Gastroesophageal sphincter (tissue), 4 donors: ENCODE measurements around the gene CNNM1. TPM values are rescaled to one million over a fixed set of nuclear protein-coding genes. Genes with fewer than 3 reads are reported as not detected.
A peak's percentile ranks its signal among the peaks of the same experiment; 100 is the strongest.

Experiments used
- ATAC-seq: fragments of 150-250 bp; one replicate; pipeline ENCODE4 v1.9.1; 2016; ENCODE audit warnings: mild to moderate bottlenecking, moderate library complexity
- H3K27ac ChIP-seq, 4 donors: fragments of 200-600 bp; sonication (generic) in 3 of 4; 1 replicate in 3 of 4; 2 replicates in 1 of 4; pipeline ENCODE4 v1.5.1; 2016 to 2019
- H3K27me3 ChIP-seq: fragments of 200-600 bp; sonication (generic); one replicate; pipeline ENCODE4 v1.5.1; 2019
- H3K36me3 ChIP-seq, 2 donors: fragments of 200-600 bp; sonication (generic); one replicate each; pipeline ENCODE4 v1.5.1; 2019; ENCODE audit warnings: control low read depth in 1 of 2
- H3K4me1 ChIP-seq, 3 donors: fragments of 200-600 bp; sonication (generic); 1 replicate in 2 of 3; 2 replicates in 1 of 3; pipeline ENCODE4 v1.5.1; 2016 to 2019; ENCODE audit warnings: control low read depth in 2 of 3
- H3K4me3 ChIP-seq, 2 donors: fragments of 200-600 bp; sonication (generic); one replicate each; pipeline ENCODE4 v1.5.1; 2019; ENCODE audit warnings: mild to moderate bottlenecking in 1 of 2, moderate library complexity in 1 of 2
- H3K9me3 ChIP-seq, 3 donors: fragments of 200-600 bp; sonication (generic); one replicate each; pipeline ENCODE4 v1.5.1; 2017 to 2019; ENCODE audit warnings: control low read depth in 2 of 3
- CTCF ChIP-seq, 4 experiments: fragments of 200-600 bp in 2 of 4; fragments of 450-650 bp in 2 of 4; sonication (generic) in 1 of 4; IDR thresholded peaks; one replicate each; pipeline ENCODE4 v1.5.1; 2017 to 2019; ENCODE audit warnings: antibody characterized with exemption in 4 of 4, mild to moderate bottlenecking in 2 of 4, moderate library complexity in 2 of 4
- EP300 ChIP-seq: sonication (generic); formaldehyde crosslinking; IDR thresholded peaks from one replicate; pipeline ENCODE4 v1.6.1; 2017; ENCODE audit warnings: antibody characterized with exemption, mild to moderate bottlenecking
- POLR2A ChIP-seq, 2 donors: fragments of 450-650 bp; IDR thresholded peaks; one replicate each; pipeline ENCODE4 v1.6.1; 2017; ENCODE audit warnings: antibody characterized with exemption in 2 of 2, mild to moderate bottlenecking in 2 of 2, moderate library complexity in 1 of 2
- POLR2AphosphoS5 ChIP-seq: sonication (generic); formaldehyde crosslinking; IDR thresholded peaks from one replicate; pipeline ENCODE4 v1.6.1; 2017; ENCODE audit warnings: antibody characterized with exemption
- WGBS, 2 donors: methylation state at CpG; one replicate each; pipeline ENCODE4 v1.1.5; 2018; ENCODE audit warnings: low coverage in 1 of 2; 5-methylcytosine and 5-hydroxymethylcytosine counted together
- total RNA-seq, 4 donors: library from RNA; depleted of rRNA; stranded (reverse); fragments of >200 nt; gene quantifications; one replicate each; pipeline ENCODE4 v1.1.0, GENCODE V29; 2016

CNNM1 gene
- total RNA-seq, 4 donors from 2014 or later = 1.9 to 3.1 (median 3.0) TPM

- no peaks in the 10 kb centered on the region for H3K9me3 ChIP-seq
- H3K4me1 ChIP-seq = no peaks in the 10 kb centered on the region
- 60 to 80% methylated on average over 1 of the region's 1 CpG for WGBS, 2 donors
- no peaks in the 10 kb centered on the region for H3K27me3 ChIP-seq
- H3K27ac ChIP-seq = no peak overlapping the region
- no peak for ATAC-seq
- H3K4me3 ChIP-seq = no peak overlapping the region
- no peaks in the 10 kb centered on the region for H3K36me3 ChIP-seq
- TF ChIP-seq POLR2AphosphoS5 = no peak
- TF ChIP-seq EP300 = no peak
- no peak for TF ChIP-seq CTCF (IDR thresholded peaks at IDR 0.05)
- TF ChIP-seq POLR2A (IDR thresholded peaks at IDR 0.05) = no peak
These were observed 39.5 kb downstream of the CNNM1 start for GRCh38 chr10:99368646-99369045.

- H3K27me3 ChIP-seq = no peaks in the 10 kb centered on the region
- H3K27ac ChIP-seq = no peak overlapping the region
- H3K9me3 ChIP-seq = no peaks in the 10 kb centered on the region
- no peak for ATAC-seq
- 85 to 88% methylated on average over 5 of the region's 5 CpGs for WGBS, 2 donors
- no peaks in the 10 kb centered on the region for H3K4me1 ChIP-seq
- no peak overlapping the region for H3K4me3 ChIP-seq
- TF ChIP-seq CTCF (IDR thresholded peaks at IDR 0.05) (no peak), EP300 (no peak), POLR2A (IDR thresholded peaks at IDR 0.05) (no peak), POLR2AphosphoS5 (no peak)
- no peaks in the 10 kb centered on the region for H3K36me3 ChIP-seq
These were observed 40.0 kb downstream of the CNNM1 start for GRCh38 chr10:99369126-99369525.

GRCh38 chr10:99369551-99369950, 40.4 kb downstream of the CNNM1 start:
- 77 to 78% methylated on average over 3 of the region's 3 CpGs for WGBS, 2 donors
- Histone ChIP-seq H3K27me3 (no peaks in the 10 kb centered on the region), H3K4me3 (no peak overlapping the region), H3K9me3 (no peaks in the 10 kb centered on the region), H3K4me1 (peaks cover 0 to under 1% (median 0%) of the 10 kb centered on the region in 3 donors), H3K36me3 (no peaks in the 10 kb centered on the region), H3K27ac (no peak overlapping the region)
- no peak for ATAC-seq
- TF ChIP-seq POLR2AphosphoS5 = no peak
- TF ChIP-seq CTCF (IDR thresholded peaks at IDR 0.05) = no peak
- TF ChIP-seq POLR2A (IDR thresholded peaks at IDR 0.05) = no peak
- no peak for TF ChIP-seq EP300

DNA sequence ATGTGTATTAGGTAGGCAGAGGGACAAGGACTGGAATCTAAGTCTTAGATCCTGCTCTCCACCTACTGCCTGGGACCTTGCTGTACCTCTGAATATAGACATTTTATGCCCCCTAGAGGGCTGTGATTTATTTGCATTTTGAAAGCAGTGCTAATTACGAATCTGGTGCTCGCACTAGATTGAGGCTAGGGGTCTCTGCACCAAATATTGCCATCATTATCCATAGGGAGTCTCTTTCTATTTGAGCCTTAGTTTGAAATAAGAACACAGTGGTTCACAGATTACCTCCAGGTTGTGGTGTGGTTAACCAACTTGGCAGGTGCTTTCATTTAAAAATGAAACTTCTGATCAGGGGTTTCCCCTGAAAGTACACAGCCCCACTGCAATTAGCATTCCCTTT, 41.8 kb downstream of the CNNM1 start:
- Histone ChIP-seq H3K4me1 (peaks cover 0 to 5% (median 0%) of the 10 kb centered on the region in 3 donors), H3K27ac (no peak overlapping the region), H3K9me3 (no peaks in the 10 kb centered on the region), H3K27me3 (no peaks in the 10 kb centered on the region), H3K36me3 (no peaks in the 10 kb centered on the region), H3K4me3 (no peak overlapping the region)
- ATAC-seq = no peak
- WGBS, 2 donors = 42 to 44% methylated on average over 2 of the region's 2 CpGs
- TF ChIP-seq CTCF (IDR thresholded peaks at IDR 0.05) (peak in 3 of 4 experiments; percentile 36 to 41 (median 40)), EP300 (no peak), POLR2AphosphoS5 (no peak)

DNA sequence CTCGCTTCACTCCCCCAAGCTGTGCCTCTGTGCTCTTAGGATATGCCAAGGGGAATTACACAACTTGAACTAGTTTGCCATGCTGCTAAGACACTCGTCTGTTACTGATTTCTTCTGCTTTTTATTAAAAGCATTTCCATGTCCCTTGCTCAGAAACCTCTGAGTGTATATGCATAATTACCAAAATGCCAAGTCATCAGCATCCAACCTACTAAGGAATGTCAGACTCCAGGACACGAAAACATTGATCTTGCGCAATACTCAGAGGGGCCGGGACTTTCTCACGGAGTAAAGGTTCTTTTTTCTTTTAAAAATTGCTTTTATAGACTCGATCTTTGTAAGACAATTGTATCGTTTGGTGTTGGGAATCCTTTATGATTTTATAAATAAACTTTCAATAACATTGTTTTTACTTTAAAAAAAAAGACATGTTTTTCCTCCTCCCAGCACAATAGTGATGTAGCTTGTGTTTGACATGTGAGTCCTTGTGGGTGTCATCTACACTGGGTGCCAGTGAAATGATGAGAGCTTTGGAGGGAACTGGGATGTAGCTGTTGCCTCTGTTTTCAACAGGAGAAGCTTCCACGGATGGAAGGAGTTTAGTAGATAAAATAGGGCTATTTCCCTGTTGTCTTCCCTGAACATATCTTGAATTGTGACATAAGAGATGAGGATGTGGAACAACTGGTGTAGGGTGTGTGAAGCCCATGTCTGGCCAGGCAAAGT, 43.6 kb downstream of the CNNM1 start:
- Histone ChIP-seq H3K4me1 (peaks cover 0 to 5% (median 0%) of the 10 kb centered on the region in 3 donors), H3K36me3 (no peaks in the 10 kb centered on the region), H3K4me3 (no peak overlapping the region), H3K9me3 (no peaks in the 10 kb centered on the region), H3K27ac (no peak overlapping the region), H3K27me3 (no peaks in the 10 kb centered on the region)
- TF ChIP-seq POLR2AphosphoS5 = no peak
- no peak for TF ChIP-seq EP300
- no peak for TF ChIP-seq CTCF (IDR thresholded peaks at IDR 0.05)
- 76 to 82% methylated on average over 5 to 9 of the region's 9 CpGs for WGBS, 2 donors
- ATAC-seq = peak; percentile 50
